HepG2 (cell line): ENCODE results near the gene TTC5. TPM values are rescaled to one million over a fixed set of nuclear protein-coding genes. Genes with fewer than 3 reads are reported as not detected.
A peak's percentile ranks its signal among the peaks of the same experiment; 100 is the strongest.

ENCODE experiments used
- AFF4 ChIP-seq: sonication (generic); formaldehyde crosslinking; IDR thresholded peaks from 2 replicates; pipeline ENCODE4 v1.4.0; 2020; ENCODE audit warnings: missing genetic modification reagents
- CC2D1A ChIP-seq: sonication (generic); formaldehyde crosslinking; IDR thresholded peaks from 2 replicates; pipeline ENCODE4 v1.8.1; 2023; ENCODE audit warnings: mild to moderate bottlenecking, missing genetic modification reagents
- CREB3 ChIP-seq: sonication (generic); formaldehyde crosslinking; IDR thresholded peaks from 2 replicates; pipeline ENCODE4 v1.5.0; 2020; ENCODE audit warnings: missing genetic modification reagents
- CSRNP1 ChIP-seq: sonication (generic); formaldehyde crosslinking; IDR thresholded peaks from 2 replicates; pipeline ENCODE4 v1.8.1; 2023; ENCODE audit warnings: mild to moderate bottlenecking, missing genetic modification reagents
- FOXO1 ChIP-seq: sonication (generic); formaldehyde crosslinking; IDR thresholded peaks from 2 replicates; pipeline ENCODE4 v1.4.0; 2020; ENCODE audit warnings: missing genetic modification reagents
- GTF2F1 ChIP-seq: fragments of 150-350 bp; IDR thresholded peaks from 2 replicates; pipeline ENCODE4 v1.6.1; 2014; ENCODE audit warnings: low read length
- HOXA3 ChIP-seq: sonication (generic); formaldehyde crosslinking; IDR thresholded peaks from 2 replicates; pipeline ENCODE4 v1.5.0; 2020; ENCODE audit warnings: missing genetic modification reagents
- HOXA9 ChIP-seq: sonication (generic); formaldehyde crosslinking; IDR thresholded peaks from 2 replicates; pipeline ENCODE4 v1.8.1; 2022; ENCODE audit warnings: missing genetic modification reagents, mild to moderate bottlenecking, moderate library complexity, borderline replicate concordance
- MTA3 ChIP-seq: sonication (generic); formaldehyde crosslinking; IDR thresholded peaks from 2 replicates; pipeline ENCODE4 v1.4.0; 2020; ENCODE audit warnings: missing genetic modification reagents
- SP1 ChIP-seq, 2 experiments: fragments of 450-650 bp in 1 of 2; sonication (generic) in 1 of 2; formaldehyde crosslinking in 1 of 2; IDR thresholded peaks; 2 replicates each; pipeline versions ENCODE4 v1.4.0 to v1.6.1; 2016 to 2020; ENCODE audit warnings: missing genetic modification reagents in 1 of 2
- ZNF275 ChIP-seq: sonication (generic); formaldehyde crosslinking; IDR thresholded peaks from 2 replicates; pipeline ENCODE4 v1.8.0; 2022; ENCODE audit warnings: missing genetic modification reagents, mild to moderate bottlenecking, inconsistent platforms, borderline replicate concordance
- ZNF556 ChIP-seq: sonication (generic); formaldehyde crosslinking; IDR thresholded peaks from 2 replicates; pipeline ENCODE4 v1.4.0; 2020; ENCODE audit warnings: mild to moderate bottlenecking, missing genetic modification reagents, borderline replicate concordance
- ZNF609 ChIP-seq: sonication (generic); formaldehyde crosslinking; IDR thresholded peaks from 2 replicates; pipeline ENCODE4 v1.4.0; 2020; ENCODE audit warnings: mild to moderate bottlenecking, missing genetic modification reagents, borderline replicate concordance
- ZNF775 ChIP-seq: sonication (generic); formaldehyde crosslinking; IDR thresholded peaks from 2 replicates; pipeline ENCODE4 v1.4.0; 2020; ENCODE audit warnings: missing genetic modification reagents, mild to moderate bottlenecking, moderate library complexity, borderline replicate concordance
- polyA plus RNA-seq, 8 experiments: library from polyadenylated mRNA; depleted of rRNA in 3 of 8; stranded (reverse) in 7 of 8; unstranded in 1 of 8; fragments of >200 nt; fragmentation: Illumina TruSeq in 4 of 8; extraction: Trizol in 4 of 8; gene quantifications; 2 replicates each; pipeline versions ENCODE4 v1.2.1 to v1.2.3, GENCODE V29; 2011 to 2016; ENCODE audit warnings: low read depth in 4 of 8, missing spikeins in 1 of 8, mixed read lengths in 1 of 8; ENCODE audit not compliant: insufficient read depth in 1 of 8
- total RNA-seq, 5 experiments: library from RNA; depleted of rRNA; stranded (reverse); fragments of >200 nt; fragmentation: Illumina TruSeq; extraction: Trizol; gene quantifications; 2 replicates each; pipeline ENCODE4 v1.2.3, GENCODE V29; 2016; ENCODE audit warnings: low read depth in 1 of 5

Gene TTC5
- total and polyA plus RNA-seq, 2 of the 13 experiments (the other 11 are each of a cell fraction or from before 2014, with no cell fraction given), result 8.7 to 28.5 TPM

GRCh38 chr14:20305265-20306078 lies at the start of gene TTC5 (continued):
- TF ChIP-seq CSRNP1 (CRISPR knock-in tag) (no peak), ZNF275 (no peak), CC2D1A (CRISPR knock-in tag) (no peak), ZNF556 (CRISPR knock-in tag) (0 out of 2 replicates have a peak, but pooled peaks have one; percentile 76), FOXO1 (no peak), HOXA9 (CRISPR knock-in tag) (no peak), MTA3 (CRISPR knock-in tag) (no peak), ZNF609 (CRISPR knock-in tag) (no peak), GTF2F1 (no peak), ZNF775 (CRISPR knock-in tag) (no peak), HOXA3 (CRISPR knock-in tag) (peak; percentile 87), CREB3 (CRISPR knock-in tag) (no peak), AFF4 (CRISPR knock-in tag) (no peak), SP1 (IDR thresholded peaks at IDR 0.05) (no peak), SP1 (CRISPR knock-in tag; IDR thresholded peaks at IDR 0.05) (peak; percentile 58)
